Glomerular endothelial cell (primary cell): ENCODE measurements around the gene ALDH2. TPM values are rescaled to one million over a fixed set of nuclear protein-coding genes. Genes with fewer than 3 reads are reported as not detected.
"Not testable (repeated sequence)": the region's sequence is repeated elsewhere in the genome, so short reads cannot be mapped to it uniquely, and the experiment has no call there.

ENCODE experiments used
- DNase-seq: peaks from one replicate; pipeline ENCODE4 v3.0.0-alpha.2; 2011; ENCODE audit warnings: low read depth, low spot score; ENCODE audit errors: extremely low read depth
- total RNA-seq: library from RNA; depleted of rRNA; stranded (reverse); fragments of >200 nt; gene quantifications from 2 replicates; pipeline ENCODE4 v1.2.3, GENCODE V29; 2015

The ALDH2 gene
- total RNA-seq, 1 donor from 2014 or later: 40.3 TPM

GRCh38 chr12:111824312-111824711, 57.6 kb downstream of the ALDH2 start:
- DNase-seq: not testable (repeated sequence)

DNA sequence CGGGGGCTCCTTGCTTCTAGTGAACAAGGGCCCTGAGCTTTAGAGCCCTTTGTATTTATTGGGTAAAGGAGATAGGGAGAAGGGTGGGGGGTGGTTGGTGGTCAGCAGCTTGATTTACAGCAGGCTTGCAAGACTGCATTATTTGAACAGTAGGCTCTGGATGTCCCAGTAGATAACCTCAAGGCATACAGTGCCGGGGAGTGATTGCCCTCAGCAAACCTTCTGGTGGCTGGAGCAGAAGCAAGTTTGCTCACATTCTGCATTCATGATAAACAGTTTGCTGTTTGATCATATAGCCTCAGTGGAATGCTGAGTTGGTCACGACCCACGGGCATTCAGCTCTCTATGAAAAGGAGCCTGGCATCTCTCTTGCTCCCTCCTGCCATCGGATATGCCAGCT, 58.8 kb downstream of the ALDH2 start:
- no peak for DNase-seq

- no peak for DNase-seq
Observed at GRCh38 chr12:111826316-111826715, 59.6 kb downstream of the ALDH2 start.

GRCh38 chr12:111826992-111827391, 60.3 kb downstream of the ALDH2 start:
- no peak for DNase-seq

- no peak for DNase-seq
Observed at GRCh38 chr12:111827907-111828306, 61.2 kb downstream of the ALDH2 start.

DNA sequence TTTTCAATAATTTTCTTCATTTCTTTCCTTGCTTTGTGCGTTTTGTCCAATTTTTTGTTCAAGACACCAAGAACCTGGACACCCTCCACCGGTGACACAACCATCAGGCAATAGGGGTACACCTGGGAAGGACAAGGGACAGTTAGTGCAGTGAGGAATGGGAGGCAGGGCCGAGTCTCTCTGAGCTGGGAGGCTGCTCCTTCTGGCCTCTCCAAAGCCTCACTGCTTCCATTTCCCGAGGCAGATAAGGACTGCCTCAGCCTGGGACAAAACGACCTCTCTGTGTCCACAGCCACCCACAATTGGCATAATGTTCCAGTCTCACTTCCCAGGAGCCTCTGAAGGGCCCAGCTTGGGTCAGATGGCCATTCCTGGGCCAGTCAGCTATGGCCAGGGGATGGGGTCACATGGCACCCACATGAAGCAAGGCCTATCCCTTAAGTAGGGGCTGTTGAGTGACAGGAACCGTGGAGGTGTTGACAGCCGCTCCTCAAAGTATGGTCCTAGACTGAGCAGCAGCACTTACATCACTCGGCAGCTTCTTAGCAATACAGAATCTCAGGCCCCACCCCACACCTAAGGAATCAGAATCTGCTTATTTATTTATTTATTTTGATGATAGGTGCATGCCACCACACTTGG, 61.7 kb downstream of the ALDH2 start:
- DNase-seq: no peak

DNA sequence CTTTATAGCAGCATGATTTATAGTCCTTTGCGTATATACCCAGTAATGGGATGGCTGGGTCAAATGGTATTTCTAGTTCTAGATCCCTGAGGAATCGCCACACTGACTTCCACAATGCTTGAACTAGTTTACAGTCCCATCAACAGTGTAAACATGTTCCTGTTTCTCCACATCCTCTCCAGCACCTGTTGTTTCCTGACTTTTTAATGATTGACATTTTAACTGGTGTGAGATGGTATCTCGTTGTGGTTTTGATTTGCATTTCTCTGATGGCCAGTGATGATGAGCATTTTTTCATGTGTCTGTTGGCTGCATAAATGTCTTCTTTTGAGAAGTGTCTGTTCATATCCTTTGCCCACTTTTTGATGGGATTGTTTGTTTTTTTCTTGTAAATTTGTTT, 62.9 kb downstream of the ALDH2 start:
- DNase-seq: not testable (repeated sequence)

DNA sequence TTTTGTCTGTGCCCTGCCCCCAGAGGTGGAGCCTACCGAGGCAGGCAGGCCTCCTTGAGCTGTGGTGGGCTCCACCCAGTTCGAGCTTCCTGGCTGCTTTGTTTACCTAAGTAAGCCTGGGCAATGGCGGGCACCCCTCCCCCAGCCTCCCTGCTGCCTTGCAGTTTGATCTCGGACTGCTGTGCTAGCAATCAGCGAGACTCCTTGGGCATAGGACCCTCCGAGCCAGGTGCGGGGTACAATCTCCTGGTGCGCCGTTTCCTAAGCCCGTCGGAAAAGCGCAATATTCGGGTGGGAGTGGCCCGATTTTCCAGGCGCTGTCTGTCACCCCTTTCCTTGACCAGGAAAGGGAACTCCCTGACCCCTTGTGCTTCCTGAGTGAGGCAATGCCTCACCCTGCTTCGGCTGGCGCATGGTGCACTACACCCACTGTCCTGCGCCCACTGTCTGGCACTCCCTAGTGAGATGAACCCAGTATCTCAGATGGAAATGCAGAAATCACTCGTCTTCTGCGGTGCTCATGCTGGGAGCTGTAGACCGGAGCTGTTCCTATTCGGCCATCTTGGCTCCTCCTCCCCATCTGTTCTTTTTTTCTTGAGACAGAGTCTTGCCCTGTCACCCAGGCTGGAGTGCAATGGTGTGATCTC, 68.1 kb downstream of the ALDH2 start:
- DNase-seq: not testable (repeated sequence)

- not testable (repeated sequence) for DNase-seq
Observed at GRCh38 chr12:111835531-111836181, 68.9 kb downstream of the ALDH2 start.

GRCh38 chr12:111838353-111838752, 71.6 kb downstream of the ALDH2 start:
- no peak for DNase-seq

- DNase-seq: no peak
Observed at GRCh38 chr12:111840807-111841206, 74.1 kb downstream of the ALDH2 start.

- DNase-seq: no peak
Observed at GRCh38 chr12:111841236-111841749, 74.6 kb downstream of the ALDH2 start.

DNA sequence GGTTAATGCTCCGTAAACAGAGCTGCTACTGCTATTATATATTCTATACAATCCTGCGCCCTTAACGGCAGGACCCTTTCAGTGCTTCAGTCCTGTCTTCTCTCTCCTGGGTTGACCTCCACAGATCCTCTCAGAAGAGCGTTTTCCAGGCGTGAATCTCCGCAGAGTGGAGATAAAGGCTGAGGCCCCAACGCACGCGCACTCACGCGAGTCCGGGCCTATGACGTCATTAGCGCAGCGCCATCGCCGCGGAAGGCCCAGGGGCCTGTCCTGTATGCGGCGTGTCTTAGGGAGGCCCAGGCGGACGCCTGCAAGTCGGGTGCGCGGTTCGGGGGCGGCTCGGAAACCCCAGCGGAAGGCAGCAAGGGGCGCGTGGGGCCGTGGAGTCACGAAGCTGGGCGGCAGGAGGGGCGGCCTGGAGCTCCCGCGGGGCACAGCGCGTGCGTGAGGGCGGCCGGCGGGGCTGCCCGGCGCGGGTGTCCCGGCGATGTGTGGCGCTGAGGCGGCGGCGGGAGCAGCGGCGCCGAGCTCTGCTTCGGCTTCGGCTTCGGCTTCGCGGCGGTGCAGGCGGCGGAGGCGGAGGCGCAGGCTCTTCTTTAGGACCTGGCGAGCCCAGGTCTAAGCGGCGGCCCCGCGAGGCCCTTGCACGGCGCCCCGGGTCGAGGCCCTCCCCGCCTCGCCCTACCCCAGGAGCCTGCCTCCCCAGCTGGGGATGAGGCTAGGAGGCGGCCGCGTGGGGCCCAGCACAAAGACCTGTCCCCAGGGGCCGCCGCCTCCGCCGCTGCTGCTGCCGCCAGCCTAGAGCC, 75.2 kb downstream of the ALDH2 start, which contains the start of gene MAPKAPK5:
TSS of gene MAPKAPK5 (plus strand) at position 479 of the 806 bp plus-strand sequence. CDS start 506 bp downstream, outside the sequence.
- DNase-seq: peak; percentile 70

DNA sequence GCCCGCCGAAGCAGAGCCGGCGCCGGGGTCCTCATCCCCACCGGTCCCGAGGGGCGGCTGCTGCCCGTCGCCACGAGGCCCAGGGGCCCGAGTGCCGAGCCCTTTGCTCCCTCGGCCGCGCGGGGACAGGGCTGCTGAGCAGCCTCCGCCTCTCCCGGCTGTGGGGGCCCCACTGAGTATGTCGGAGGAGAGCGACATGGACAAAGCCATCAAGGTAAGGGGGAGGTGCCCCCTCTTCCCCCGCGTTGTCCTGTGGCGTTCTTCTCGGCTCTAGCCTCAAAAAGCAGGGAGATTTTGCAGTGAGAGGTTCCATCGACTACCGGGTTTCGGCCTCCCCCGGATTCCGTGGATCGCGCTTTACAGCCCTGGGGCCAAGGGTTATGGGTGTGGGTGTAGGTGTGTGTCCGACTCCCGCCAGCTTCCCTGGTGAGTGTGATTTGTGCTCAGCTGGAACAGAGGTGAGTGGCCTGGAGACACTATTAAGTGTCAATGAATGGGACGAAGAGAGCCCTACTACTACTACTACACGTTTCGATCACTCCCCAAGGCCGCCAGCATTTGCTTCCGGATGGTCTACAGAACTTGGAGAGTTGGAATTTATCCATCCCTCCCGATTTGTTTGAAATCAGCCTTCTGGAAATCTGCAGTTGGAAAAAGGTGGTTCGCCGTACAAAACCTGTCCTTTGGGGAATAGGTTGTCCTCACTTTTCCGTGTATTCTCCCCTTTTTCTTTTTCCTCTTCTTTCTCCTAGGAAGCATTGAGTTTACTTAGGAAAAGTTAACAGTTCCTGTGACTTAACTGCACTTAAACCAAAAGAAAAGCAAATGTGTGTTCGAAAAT, 76.0 kb downstream of the ALDH2 start:
- DNase-seq: no peak

DNA sequence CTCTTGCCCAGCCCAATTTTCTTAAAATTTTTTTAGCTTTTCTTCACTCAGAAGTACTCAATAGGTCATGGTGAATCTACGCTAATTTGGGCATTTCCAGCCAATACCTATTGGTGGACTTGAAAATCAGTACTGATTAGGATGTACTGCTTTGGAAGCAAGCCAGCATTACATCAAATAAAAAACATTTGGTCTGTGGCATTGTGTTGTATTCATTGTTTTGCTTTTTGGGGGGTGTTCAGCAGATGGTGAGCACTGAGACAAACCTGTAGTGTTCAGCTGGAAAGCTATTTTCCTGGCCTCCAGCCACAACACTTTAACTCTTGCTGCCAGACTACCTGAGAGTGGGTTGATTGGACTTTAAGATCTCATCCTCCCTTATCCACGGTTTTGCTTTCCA, 79.3 kb downstream of the ALDH2 start:
- DNase-seq: no peak

- no peak for DNase-seq
Observed at GRCh38 chr12:111850526-111850925, 83.8 kb downstream of the ALDH2 start.

DNA sequence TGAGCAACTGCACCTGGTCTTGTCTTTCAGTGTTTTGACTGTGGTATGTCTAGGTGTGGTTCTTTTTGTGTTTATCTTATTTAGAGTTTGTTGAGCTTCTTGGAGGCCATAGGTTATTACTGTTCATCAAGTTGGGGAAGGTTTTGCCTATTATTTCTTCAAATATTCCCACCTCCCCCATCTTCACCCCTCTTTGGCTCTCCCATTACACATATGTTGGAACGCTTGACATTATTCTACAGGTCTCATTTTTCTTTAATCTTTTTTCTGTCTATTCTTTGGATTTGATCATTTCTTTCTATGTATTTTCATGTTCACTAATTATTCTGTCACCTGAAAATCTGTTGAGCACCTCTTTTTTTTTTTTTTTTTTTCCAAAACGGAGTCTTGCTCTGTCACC, 91.5 kb downstream of the ALDH2 start:
- no peak for DNase-seq

GRCh38 chr12:111858778-111859177, 92.0 kb downstream of the ALDH2 start:
- no peak for DNase-seq

DNA sequence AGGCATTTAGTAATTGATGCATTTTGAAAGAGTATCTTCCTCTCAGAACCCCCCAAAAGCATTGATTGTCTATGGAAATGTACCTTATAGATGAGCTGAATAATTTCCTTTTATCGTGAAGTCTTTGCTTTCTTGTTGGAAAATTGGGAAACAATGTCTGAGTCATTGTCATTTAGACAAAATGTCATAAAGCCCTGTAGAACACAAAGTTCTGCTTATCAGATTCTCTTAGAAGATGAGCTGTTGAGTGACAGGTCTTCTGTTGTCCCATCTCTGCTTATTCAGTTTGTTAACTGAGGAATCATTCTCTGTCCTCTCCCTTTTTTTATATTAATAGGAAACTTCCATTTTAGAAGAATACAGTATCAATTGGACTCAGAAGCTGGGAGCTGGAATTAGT, 98.2 kb downstream of the ALDH2 start:
- no peak for DNase-seq
